ENCODE measurements around the gene SHKBP1. TPM values are rescaled to one million over a fixed set of nuclear protein-coding genes. Genes with fewer than 3 reads are reported as not detected.

Gene SHKBP1
- total and polyA plus RNA-seq, 2 of the 13 experiments (the other 11 are each of a cell fraction or from before 2014, with no cell fraction given) = 16.2 to 17.4 TPM

- TF ChIP-seq HNRNPLL (IDR thresholded peaks at IDR 0.05; ENCODE audit: low read depth, low read length, poor library complexity, severe bottlenecking) = no peak
- no peak for TF ChIP-seq BATF2 (CRISPR knock-in tag; IDR thresholded peaks at IDR 0.05)
- peak; percentile 58; the same call in 1 of the 2 replicates for TF ChIP-seq ZNF724P (CRISPR knock-in tag; IDR thresholded peaks at IDR 0.05; ENCODE audit: borderline replicate concordance)
- TF ChIP-seq SP2 (CRISPR knock-in tag; IDR thresholded peaks at IDR 0.05) = no peak
- TF ChIP-seq CBX5 (CRISPR knock-in tag; IDR thresholded peaks at IDR 0.05; ENCODE audit: borderline replicate concordance) = 0 out of 2 replicates have a peak, but pooled peaks have one; percentile 19
- TF ChIP-seq ZNF138 (CRISPR knock-in tag; IDR thresholded peaks at IDR 0.05; ENCODE audit: low read depth) = 0 out of 2 replicates have a peak, but pooled peaks have one; percentile 37
- no peak for TF ChIP-seq SUZ12 (IDR thresholded peaks at IDR 0.05; ENCODE audit: low read depth, low read length)
- TF ChIP-seq HOXA9 (CRISPR knock-in tag; IDR thresholded peaks at IDR 0.05; ENCODE audit: borderline replicate concordance) = 0 out of 2 replicates have a peak, but pooled peaks have one; percentile 24
- no peak for TF ChIP-seq ZFP82 (CRISPR knock-in tag; IDR thresholded peaks at IDR 0.05; ENCODE audit: borderline replicate concordance)
- TF ChIP-seq ZUFSP (CRISPR knock-in tag; IDR thresholded peaks at IDR 0.05; ENCODE audit: borderline replicate concordance) = no peak
- TF ChIP-seq ZGPAT (CRISPR knock-in tag; IDR thresholded peaks at IDR 0.05) = 0 out of 2 replicates have a peak, but pooled peaks have one; percentile 25
- no peak for TF ChIP-seq SP1 (IDR thresholded peaks at IDR 0.05)
- TF ChIP-seq SP1 (CRISPR knock-in tag; IDR thresholded peaks at IDR 0.05) = peak; percentile 35; the same call in 1 of the 2 replicates
- no peak for TF ChIP-seq TRIM24 (CRISPR knock-in tag; IDR thresholded peaks at IDR 0.05)
- TF ChIP-seq ZNF556 (CRISPR knock-in tag; IDR thresholded peaks at IDR 0.05; ENCODE audit: borderline replicate concordance) = no peak
- TF ChIP-seq MXD4 (CRISPR knock-in tag; IDR thresholded peaks at IDR 0.05) = no peak
- TF ChIP-seq TBP (CRISPR knock-in tag; IDR thresholded peaks at IDR 0.05) = no peak
- peak; percentile 40; the same call in 1 of the 2 replicates for TF ChIP-seq THAP11 (CRISPR knock-in tag; IDR thresholded peaks at IDR 0.05)
- TF ChIP-seq SNAPC4 (CRISPR knock-in tag; IDR thresholded peaks at IDR 0.05) = no peak
- TF ChIP-seq NR2F6 (IDR thresholded peaks at IDR 0.05) = 0 out of 2 replicates have a peak, but pooled peaks have one; percentile 20
- TF ChIP-seq NR2F6 (CRISPR knock-in tag; IDR thresholded peaks at IDR 0.05) = peak; percentile 80
These were observed 30.9 kb downstream of the SHKBP1 start (continued) for GRCh38 chr19:40607311-40608239.
